HCT116 (cell line): ENCODE measurements around the gene SPINT2. TPM values are rescaled to one million over a fixed set of nuclear protein-coding genes. Genes with fewer than 3 reads are reported as not detected.

ENCODE experiments used
- ATAC-seq: fragments of 200-7000 bp; cut with Tn5 transposase; 2 replicates; pipeline ENCODE4 v1.9.1; 2020; ENCODE audit warnings: mild to moderate bottlenecking, moderate library complexity
- BruUV-seq: library from RNA; stranded (reverse); fragments of 400-500 nt; replicated peaks from 2 replicates; lab custom pipeline; 2021; lab: Mats Ljungman, UMichigan
- CTCF ChIA-PET: fragments of 300-600 bp; sonication (Branson Sonifier 250); formaldehyde crosslinking; loops from one replicate; lab custom pipeline; 2021; ENCODE audit warnings: antibody characterized with exemption; lab: Charles Lee
- POLR2A ChIA-PET: fragments of 300-600, 350-600 bp; sonication (Branson Sonifier 250); formaldehyde crosslinking; loops from one replicate; lab custom pipeline; 2021; ENCODE audit warnings: antibody characterized with exemption; lab: Charles Lee
- RAD21 ChIA-PET, 2 experiments: fragments of 300-600 bp; sonication (Branson Sonifier 250); formaldehyde crosslinking; loops; one replicate each; lab custom pipeline; 2023; ENCODE audit warnings: low total read pairs in 2 of 2; ENCODE audit not compliant: uncharacterized antibody in 2 of 2, unreplicated experiment in 2 of 2, low non-redundant PET in 1 of 2; lab: Charles Lee
- DNase-seq: peaks from one replicate; pipeline ENCODE4 v3.0.0-alpha.2; 2010; ENCODE audit warnings: low read depth, low spot score
- H2AFZ ChIP-seq: fragments of 200-600 bp; shearing (Covaris generic), sonication (generic); 2 replicates; pipeline ENCODE4 v1.6.1; 2017; ENCODE audit warnings: low read depth, mixed run types, mixed read lengths, antibody characterized with exemption, low read length; ENCODE audit not compliant: poor library complexity, severe bottlenecking
- H3K27ac ChIP-seq: 2 replicates; pipeline ENCODE4 v1.5.1; 2012; ENCODE audit warnings: low read depth, low read length
- H3K27me3 ChIP-seq: fragments of 200-600 bp; sonication (generic); 2 replicates; pipeline ENCODE4 v1.6.1; 2016; ENCODE audit warnings: mixed run types, low read length, mixed read lengths; ENCODE audit not compliant: insufficient read depth
- H3K36me3 ChIP-seq, 2 experiments: fragments of 200-500 bp in 1 of 2; fragments of 200-600 bp in 1 of 2; sonication (Bioruptor generic) in 1 of 2; sonication (generic) in 1 of 2; 2 replicates each; pipeline versions ENCODE4 v1.5.1 to v1.6.1; 2014 to 2016; ENCODE audit warnings: low read length in 2 of 2, inconsistent platforms in 1 of 2, mixed read lengths in 1 of 2, mixed run types in 1 of 2; ENCODE audit not compliant: insufficient read depth in 2 of 2, control insufficient read depth in 1 of 2
- H3K4me1 ChIP-seq, 2 experiments: fragments of 200-600 bp in 1 of 2; sonication (generic) in 1 of 2; 2 replicates each; pipeline versions ENCODE4 v1.5.1 to v1.6.1; 2012 to 2017; ENCODE audit warnings: low read length in 2 of 2, inconsistent platforms in 1 of 2, mild to moderate bottlenecking in 1 of 2, mixed read lengths in 1 of 2, mixed run types in 1 of 2, moderate library complexity in 1 of 2; ENCODE audit not compliant: insufficient read depth in 2 of 2, control insufficient read depth in 1 of 2
- H3K4me2 ChIP-seq: fragments of 200-600 bp; sonication (generic); 2 replicates; pipeline ENCODE4 v1.6.1; 2017; ENCODE audit warnings: mixed run types, low read length, mixed read lengths
- H3K4me3 ChIP-seq, 2 experiments: fragments of 200-600 bp in 1 of 2; sonication (generic) in 1 of 2; replicated peaks in 1 of 2; 2 replicates each; pipeline ENCODE4 v1.5.1; 2011 to 2016; ENCODE audit warnings: low read length in 2 of 2, control low read depth in 1 of 2, low read depth in 1 of 2, mild to moderate bottlenecking in 1 of 2, mixed read lengths in 1 of 2, mixed run types in 1 of 2
- H3K79me2 ChIP-seq: fragments of 200-600 bp; sonication (generic); 2 replicates; pipeline ENCODE4 v1.6.1; 2017; ENCODE audit warnings: mild to moderate bottlenecking, mixed run types, low read length, moderate library complexity, mixed read lengths; ENCODE audit not compliant: insufficient read depth
- H3K9ac ChIP-seq: fragments of 200-600 bp; sonication (generic); 2 replicates; pipeline ENCODE4 v1.6.1; 2016; ENCODE audit warnings: low read length, mixed read lengths
- H3K9me2 ChIP-seq: fragments of 200-600 bp; sonication (generic), shearing (Covaris generic); 2 replicates; pipeline ENCODE4 v1.6.1; 2017; ENCODE audit warnings: mixed run types, mild to moderate bottlenecking, moderate library complexity; ENCODE audit not compliant: insufficient read depth
- H3K9me3 ChIP-seq, 2 experiments: fragments of 200-500 bp in 1 of 2; fragments of 200-600 bp in 1 of 2; sonication (Bioruptor generic) in 1 of 2; sonication (generic) in 1 of 2; 2 replicates each; pipeline ENCODE4 v1.6.1; 2014 to 2017; ENCODE audit warnings: low read length in 2 of 2, mixed read lengths in 2 of 2, inconsistent platforms in 1 of 2, low read depth in 1 of 2, mild to moderate bottlenecking in 1 of 2, mixed run types in 1 of 2, moderate library complexity in 1 of 2; ENCODE audit not compliant: control insufficient read depth in 1 of 2, insufficient read depth in 1 of 2
- H4K20me1 ChIP-seq: fragments of 200-600 bp; sonication (generic), shearing (Covaris generic); 2 replicates; pipeline ENCODE4 v1.6.1; 2017; ENCODE audit warnings: mixed run types, mild to moderate bottlenecking, moderate library complexity; ENCODE audit not compliant: insufficient read depth
- CEBPB ChIP-seq: IDR thresholded peaks from 2 replicates; pipeline ENCODE4 v1.6.1; 2012; ENCODE audit warnings: low read depth
- EZH2phosphoT487 ChIP-seq: fragments of 200-600 bp; IDR thresholded peaks from 2 replicates; pipeline ENCODE4 v1.6.1; 2018; ENCODE audit warnings: antibody characterized with exemption, borderline replicate concordance
- FOSL1 ChIP-seq: IDR thresholded peaks from 2 replicates; pipeline ENCODE4 v1.6.1; 2012; ENCODE audit warnings: low read depth
- POLR2A ChIP-seq: IDR thresholded peaks from 2 replicates; pipeline ENCODE4 v1.7.0; 2011; ENCODE audit warnings: borderline replicate concordance; ENCODE audit not compliant: insufficient read depth, insufficient read length; ENCODE audit errors: extremely low read depth
- RAD21 ChIP-seq: IDR thresholded peaks from 2 replicates; pipeline ENCODE4 v1.6.1; 2012; ENCODE audit warnings: low read depth, mild to moderate bottlenecking
- REST ChIP-seq: IDR thresholded peaks from 2 replicates; pipeline ENCODE4 v1.6.1; 2012; ENCODE audit warnings: low read depth
- SIN3A ChIP-seq: IDR thresholded peaks from 2 replicates; pipeline ENCODE4 v1.6.1; 2012; ENCODE audit warnings: low read depth
- SP1 ChIP-seq: IDR thresholded peaks from 2 replicates; pipeline ENCODE4 v1.6.1; 2012; ENCODE audit warnings: low read depth
- ZNF274 ChIP-seq: fragments of 200-500 bp; sonication (Bioruptor generic); IDR thresholded peaks from 2 replicates; pipeline ENCODE4 v1.6.1; 2014; ENCODE audit warnings: mild to moderate bottlenecking, low read depth, low read length, inconsistent platforms
- intact Hi-C: fragments of 100-400 bp; cut with micrococcal nuclease; formaldehyde crosslinking; loops from 2 replicates; pipeline ENCODE4 v1.10.0; 2022
- total RNA-seq: library from RNA; stranded (reverse); gene quantifications from one replicate; pipeline ENCODE4 v1.2.1, GENCODE V29; 2021; ENCODE audit not compliant: unreplicated experiment

SPINT2 gene
- total RNA-seq, 1 experiment from 2014 or later = 500 TPM

- BruUV-seq = no TSS peak
- no peaks in the 10 kb centered on the region for H3K9me2 ChIP-seq
- RAD21 ChIA-PET = no interaction called here
- H3K79me2 ChIP-seq = no peaks in the 10 kb centered on the region
- H3K4me1 ChIP-seq = peaks cover 0 to 22% of the 10 kb centered on the region in 2 experiments; a peak in 1 of 4 replicates
- no peaks in the 10 kb centered on the region for H3K27me3 ChIP-seq
- TF ChIP-seq EZH2phosphoT487 = no peak
- no peak for TF ChIP-seq SIN3A
- no peak for TF ChIP-seq RAD21
- TF ChIP-seq REST = no peak
- no peak for TF ChIP-seq SP1
- TF ChIP-seq POLR2A = no peak
- TF ChIP-seq ZNF274 = no peak
- no peak for TF ChIP-seq CEBPB
- TF ChIP-seq FOSL1 = no peak
- TF ChIP-seq, all 23 proteins: peak for 0
- Histone ChIP-seq H3K9ac (no peak overlapping the region), H3K36me3 (no peaks in the 10 kb centered on the region), H2AFZ (no peak overlapping the region), H3K27ac (no peak overlapping the region; the same call in 1 of the 2 replicates), H4K20me1 (no peaks in the 10 kb centered on the region), H3K9me3 (no peaks in the 10 kb centered on the region), H3K4me3 (no peak overlapping the region), H3K4me2 (no peak overlapping the region)
- ATAC-seq = no peak
- no peak for DNase-seq
- ChIA-PET POLR2A (interaction anchor here (1.1 kb wide), 1 partner anchor 12 kb away, joined by 6 read pairs; the partner anchor contains the start of gene SPINT2), CTCF (no interaction called here)
- intact Hi-C loops = no loop called here
These were observed 12.8 kb upstream of the SPINT2 start for GRCh38 chr19:38251564-38252051.
